Stimulated activated CD8-positive, alpha-beta memory T cell treated with anti-CD3 and anti-CD28 coated beads, Interleukin-7, amount 100 ng/mL, for 24 hours (primary cell): Measurements from ENCODE around the gene GPR156.
"Not testable (repeated sequence)": the region's sequence is repeated elsewhere in the genome, so short reads cannot be mapped to it uniquely, and the experiment has no call there.

Experiments
- DNase-seq: peaks from one replicate; pipeline ENCODE4 v3.0.0-alpha.2; 2020; ENCODE audit warnings: low read depth

Gene GPR156

GRCh38 chr3:120160050-120160449, 125.0 kb downstream of the GPR156 start:
- no peak for DNase-seq

GRCh38 chr3:120157681-120158080, 127.3 kb downstream of the GPR156 start:
- no peak for DNase-seq

- no peak for DNase-seq
Observed at GRCh38 chr3:120157113-120157512, 127.9 kb downstream of the GPR156 start.

- no peak for DNase-seq
Observed at GRCh38 chr3:120156699-120157098, 128.3 kb downstream of the GPR156 start.

- DNase-seq = not testable (repeated sequence)
Observed at GRCh38 chr3:120155694-120156093, 129.3 kb downstream of the GPR156 start.

- DNase-seq = no peak
Observed at GRCh38 chr3:120155108-120155507, 129.9 kb downstream of the GPR156 start.

- no peak for DNase-seq
Observed at GRCh38 chr3:120153294-120153693, 131.7 kb downstream of the GPR156 start.

GRCh38 chr3:120151791-120152190, 133.2 kb downstream of the GPR156 start:
- DNase-seq = no peak

- no peak for DNase-seq
Observed at GRCh38 chr3:120148187-120148949, 136.7 kb downstream of the GPR156 start.

- DNase-seq = no peak
Observed at GRCh38 chr3:120147072-120147871, 137.8 kb downstream of the GPR156 start.

GRCh38 chr3:120145542-120146285, 139.3 kb downstream of the GPR156 start:
- DNase-seq = no peak

- no peak for DNase-seq
Observed at GRCh38 chr3:120144267-120144666, 140.8 kb downstream of the GPR156 start.

GRCh38 chr3:120143676-120144075, 141.3 kb downstream of the GPR156 start:
- DNase-seq = no peak

GRCh38 chr3:120142236-120142635, 142.8 kb downstream of the GPR156 start:
- no peak for DNase-seq

- no peak for DNase-seq
Observed at GRCh38 chr3:120140098-120140742, 144.8 kb downstream of the GPR156 start.

GRCh38 chr3:120139140-120139539, 145.9 kb downstream of the GPR156 start:
- DNase-seq = no peak

- DNase-seq = no peak
Observed at GRCh38 chr3:120137548-120137947, 147.5 kb downstream of the GPR156 start.

GRCh38 chr3:120130656-120131055, 154.4 kb downstream of the GPR156 start:
- no peak for DNase-seq

GRCh38 chr3:120129718-120130513, 155.1 kb downstream of the GPR156 start:
- DNase-seq = no peak

- DNase-seq = no peak
Observed at GRCh38 chr3:120129051-120129450, 156.0 kb downstream of the GPR156 start.

GRCh38 chr3:120125992-120126391, 159.0 kb downstream of the GPR156 start:
- no peak for DNase-seq
